OCI-LY3 (cell line): ENCODE data around the gene TRIM66.

Source experiments
- H2AFZ ChIP-seq: fragments of 200-600, 300-600 bp; shearing (Covaris generic); 2 replicates; pipeline ENCODE4 v1.6.0; 2014; ENCODE audit warnings: antibody characterized with exemption, low read depth, low read length
- H3K27ac ChIP-seq: fragments of 200-600, 300-600 bp; sonication (generic); 2 replicates; pipeline ENCODE4 v1.5.1; 2014; ENCODE audit warnings: mild to moderate bottlenecking, low read length, moderate library complexity, mixed read lengths
- H3K27me3 ChIP-seq: fragments of 200-600, 300-600 bp; sonication (generic); 2 replicates; pipeline ENCODE4 v1.6.1; 2014; ENCODE audit warnings: low read depth, low read length, mixed read lengths
- H3K36me3 ChIP-seq: fragments of 200-600, 300-600 bp; sonication (generic); replicated peaks from 2 replicates; pipeline ENCODE3; 2014; ENCODE audit warnings: low read depth, low read length, mixed read lengths
- H3K4me1 ChIP-seq: fragments of 300-600, 200-600 bp; sonication (generic); 2 replicates; pipeline ENCODE4 v1.6.1; 2014; ENCODE audit warnings: low read length, mixed read lengths
- H3K4me2 ChIP-seq: fragments of 200-600, 300-600 bp; sonication (generic); 2 replicates; pipeline ENCODE4 v1.6.1; 2014; ENCODE audit warnings: low read length, mixed read lengths
- H3K4me3 ChIP-seq: fragments of 300-600, 200-600 bp; sonication (generic); 2 replicates; pipeline ENCODE4 v1.5.1; 2014; ENCODE audit warnings: antibody characterized with exemption, mild to moderate bottlenecking, low read length, moderate library complexity
- H3K79me2 ChIP-seq: fragments of 300-600, 200-600 bp; shearing (Covaris generic); 2 replicates; pipeline ENCODE4 v1.6.1; 2014; ENCODE audit warnings: mild to moderate bottlenecking, low read length, mixed read lengths
- H3K9ac ChIP-seq: fragments of 300-600, 200-600 bp; shearing (Covaris generic); 2 replicates; pipeline ENCODE4 v1.6.0; 2014; ENCODE audit warnings: mild to moderate bottlenecking, low read length, moderate library complexity
- H3K9me3 ChIP-seq: fragments of 200-600, 300-600 bp; shearing (Covaris generic); 2 replicates; pipeline ENCODE4 v1.6.1; 2014; ENCODE audit warnings: low read length, mixed read lengths; ENCODE audit not compliant: insufficient read depth
- H4K20me1 ChIP-seq: fragments of 200-600, 300-600 bp; sonication (generic); 2 replicates; pipeline ENCODE4 v1.6.1; 2016; ENCODE audit warnings: low read length, mixed read lengths; ENCODE audit not compliant: insufficient read depth
- CTCF ChIP-seq: fragments of 200-600, 300-600 bp; sonication (generic); IDR thresholded peaks from 2 replicates; pipeline ENCODE4 v1.5.1; 2014; ENCODE audit warnings: antibody characterized with exemption, low read length, low read depth
- EZH2phosphoT487 ChIP-seq: fragments of 200-600 bp; shearing (Covaris generic); IDR thresholded peaks from 2 replicates; pipeline ENCODE4 v1.6.1; 2018; ENCODE audit warnings: antibody characterized with exemption, mixed run types, low read depth

TRIM66 gene

GRCh38 chr11:8584082-8584481 is 98.4 kb downstream of the TRIM66 start:
- Histone ChIP-seq H3K36me3 (peaks cover 7% of the 10 kb centered on the region), H3K4me1 (peaks cover 27% of the 10 kb centered on the region), H3K79me2 (peaks cover 28% of the 10 kb centered on the region; the same call in 1 of the 2 replicates), H3K27ac (no peak overlapping the region), H3K9ac (no peak overlapping the region), H4K20me1 (no peaks in the 10 kb centered on the region), H3K4me3 (no peak overlapping the region), H2AFZ (no peak overlapping the region), H3K27me3 (no peaks in the 10 kb centered on the region), H3K4me2 (no peak overlapping the region), H3K9me3 (peaks cover under 1% of the 10 kb centered on the region; the same call in 1 of the 2 replicates)
- TF ChIP-seq CTCF (no peak), EZH2phosphoT487 (no peak)

GRCh38 chr11:8581300-8581699 is 101.2 kb downstream of the TRIM66 start:
- Histone ChIP-seq H3K4me2 (no peak overlapping the region), H4K20me1 (no peaks in the 10 kb centered on the region), H3K27ac (no peak overlapping the region), H3K4me1 (peaks cover 13% of the 10 kb centered on the region), H3K79me2 (peaks cover 18% of the 10 kb centered on the region; the same call in 1 of the 2 replicates), H3K9me3 (peaks cover 4% of the 10 kb centered on the region; the same call in 1 of the 2 replicates), H3K27me3 (no peaks in the 10 kb centered on the region), H3K36me3 (peaks cover 12% of the 10 kb centered on the region), H2AFZ (no peak overlapping the region), H3K9ac (no peak overlapping the region), H3K4me3 (no peak overlapping the region)
- no peak for TF ChIP-seq EZH2phosphoT487
- TF ChIP-seq CTCF: no peak

GRCh38 chr11:8577791-8578581 is 104.5 kb downstream of the TRIM66 start:
- H3K9ac ChIP-seq: no peak overlapping the region
- H3K79me2 ChIP-seq: peaks cover 13% of the 10 kb centered on the region
- peaks cover 12% of the 10 kb centered on the region for H3K36me3 ChIP-seq
- TF ChIP-seq EZH2phosphoT487 (no peak), CTCF (no peak)
- H3K4me1 ChIP-seq: peaks cover 9% of the 10 kb centered on the region
- H3K4me2 ChIP-seq: no peak overlapping the region
- H3K4me3 ChIP-seq: no peak overlapping the region
- no peaks in the 10 kb centered on the region for H4K20me1 ChIP-seq
- no peak overlapping the region for H2AFZ ChIP-seq
- no peak overlapping the region for H3K27ac ChIP-seq
- no peaks in the 10 kb centered on the region for H3K27me3 ChIP-seq
- H3K9me3 ChIP-seq: peaks cover 4% of the 10 kb centered on the region; the same call in 1 of the 2 replicates

GRCh38 chr11:8574798-8575197 is 107.7 kb downstream of the TRIM66 start:
- Histone ChIP-seq H3K79me2 (peaks cover 8% of the 10 kb centered on the region), H3K36me3 (peaks cover 12% of the 10 kb centered on the region), H3K9ac (no peak overlapping the region), H2AFZ (no peak overlapping the region), H4K20me1 (no peaks in the 10 kb centered on the region; the same call in 1 of the 2 replicates), H3K4me1 (no peaks in the 10 kb centered on the region), H3K4me3 (no peak overlapping the region), H3K9me3 (peaks cover 4% of the 10 kb centered on the region; the same call in 1 of the 2 replicates), H3K27ac (no peak overlapping the region), H3K27me3 (no peaks in the 10 kb centered on the region), H3K4me2 (no peak overlapping the region)
- no peak for TF ChIP-seq CTCF
- TF ChIP-seq EZH2phosphoT487: no peak
